Measurements from ENCODE around the gene RGS14. TPM values are rescaled to one million over a fixed set of nuclear protein-coding genes. Genes with fewer than 3 reads are reported as not detected.

Gene RGS14
- total RNA-seq, 1 experiment from 2014 or later: 9.4 TPM

DNA sequence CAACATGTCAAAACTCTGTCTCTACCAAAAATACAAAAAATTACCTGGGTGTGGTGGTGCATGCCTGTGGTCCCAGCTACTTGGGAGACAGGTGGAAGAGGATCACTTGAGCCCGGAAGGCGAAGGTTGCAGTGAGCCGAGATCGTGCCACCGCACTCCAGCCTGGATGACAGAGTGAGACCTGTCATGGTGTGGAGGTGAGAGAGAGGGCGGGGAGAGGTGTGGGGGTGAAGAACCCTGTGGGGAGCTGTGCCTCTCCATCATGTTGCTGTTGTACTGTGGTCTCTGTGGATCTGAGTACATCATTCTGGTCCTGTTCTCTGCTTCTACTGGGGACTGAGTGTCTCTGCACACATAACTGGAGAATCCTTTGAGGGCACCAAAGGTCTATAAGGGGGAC lies 15.2 kb downstream of the RGS14 start:
- ATAC-seq (no peak), DNase-seq (ENCODE audit: low read depth, low spot score) (no peak)
- TF ChIP-seq POLR2A (IDR thresholded peaks at IDR 0.05; ENCODE audit: borderline replicate concordance, extremely low read depth, insufficient read depth, insufficient read length) (no peak), JUND (IDR thresholded peaks at IDR 0.05) (no peak), ELF1 (IDR thresholded peaks at IDR 0.05; ENCODE audit: borderline replicate concordance, low read depth) (no peak), ZNF274 (IDR thresholded peaks at IDR 0.05; ENCODE audit: low read depth, low read length) (no peak), YY1 (IDR thresholded peaks at IDR 0.05; ENCODE audit: extremely low read depth, insufficient replicate concordance, low read depth, low read length) (no peak), RAD21 (IDR thresholded peaks at IDR 0.05; ENCODE audit: low read depth) (no peak), EZH2phosphoT487 (IDR thresholded peaks at IDR 0.05; ENCODE audit: borderline replicate concordance) (no peak), SRF (IDR thresholded peaks at IDR 0.05; ENCODE audit: low read depth) (no peak), TCF7L2 (IDR thresholded peaks at IDR 0.05; ENCODE audit: borderline replicate concordance, extremely low read depth, insufficient read depth, insufficient read length) (no peak), POLR2AphosphoS5 (IDR thresholded peaks at IDR 0.05; ENCODE audit: low read depth, low read length) (no peak), EGR1 (IDR thresholded peaks at IDR 0.05; ENCODE audit: low read depth) (no peak), EZH2 (IDR thresholded peaks at IDR 0.05) (no peak), CBX3 (IDR thresholded peaks at IDR 0.05; ENCODE audit: low read depth) (no peak)
- TF ChIP-seq, protein P1, sequence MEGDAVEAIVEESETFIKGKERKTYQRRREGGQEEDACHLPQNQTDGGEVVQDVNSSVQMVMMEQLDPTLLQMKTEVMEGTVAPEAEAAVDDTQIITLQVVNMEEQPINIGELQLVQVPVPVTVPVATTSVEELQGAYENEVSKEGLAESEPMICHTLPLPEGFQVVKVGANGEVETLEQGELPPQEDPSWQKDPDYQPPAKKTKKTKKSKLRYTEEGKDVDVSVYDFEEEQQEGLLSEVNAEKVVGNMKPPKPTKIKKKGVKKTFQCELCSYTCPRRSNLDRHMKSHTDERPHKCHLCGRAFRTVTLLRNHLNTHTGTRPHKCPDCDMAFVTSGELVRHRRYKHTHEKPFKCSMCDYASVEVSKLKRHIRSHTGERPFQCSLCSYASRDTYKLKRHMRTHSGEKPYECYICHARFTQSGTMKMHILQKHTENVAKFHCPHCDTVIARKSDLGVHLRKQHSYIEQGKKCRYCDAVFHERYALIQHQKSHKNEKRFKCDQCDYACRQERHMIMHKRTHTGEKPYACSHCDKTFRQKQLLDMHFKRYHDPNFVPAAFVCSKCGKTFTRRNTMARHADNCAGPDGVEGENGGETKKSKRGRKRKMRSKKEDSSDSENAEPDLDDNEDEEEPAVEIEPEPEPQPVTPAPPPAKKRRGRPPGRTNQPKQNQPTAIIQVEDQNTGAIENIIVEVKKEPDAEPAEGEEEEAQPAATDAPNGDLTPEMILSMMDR (IDR thresholded peaks at IDR 0.05 in 2 of 3, conservative IDR thresholded peaks at IDR 0.05 in 1 of 3; ENCODE audit: borderline replicate concordance in 1 of 3, insufficient read depth in 1 of 3, low read depth in 2 of 3, low read length in 2 of 3): no peak
- TF ChIP-seq, protein P2, sequence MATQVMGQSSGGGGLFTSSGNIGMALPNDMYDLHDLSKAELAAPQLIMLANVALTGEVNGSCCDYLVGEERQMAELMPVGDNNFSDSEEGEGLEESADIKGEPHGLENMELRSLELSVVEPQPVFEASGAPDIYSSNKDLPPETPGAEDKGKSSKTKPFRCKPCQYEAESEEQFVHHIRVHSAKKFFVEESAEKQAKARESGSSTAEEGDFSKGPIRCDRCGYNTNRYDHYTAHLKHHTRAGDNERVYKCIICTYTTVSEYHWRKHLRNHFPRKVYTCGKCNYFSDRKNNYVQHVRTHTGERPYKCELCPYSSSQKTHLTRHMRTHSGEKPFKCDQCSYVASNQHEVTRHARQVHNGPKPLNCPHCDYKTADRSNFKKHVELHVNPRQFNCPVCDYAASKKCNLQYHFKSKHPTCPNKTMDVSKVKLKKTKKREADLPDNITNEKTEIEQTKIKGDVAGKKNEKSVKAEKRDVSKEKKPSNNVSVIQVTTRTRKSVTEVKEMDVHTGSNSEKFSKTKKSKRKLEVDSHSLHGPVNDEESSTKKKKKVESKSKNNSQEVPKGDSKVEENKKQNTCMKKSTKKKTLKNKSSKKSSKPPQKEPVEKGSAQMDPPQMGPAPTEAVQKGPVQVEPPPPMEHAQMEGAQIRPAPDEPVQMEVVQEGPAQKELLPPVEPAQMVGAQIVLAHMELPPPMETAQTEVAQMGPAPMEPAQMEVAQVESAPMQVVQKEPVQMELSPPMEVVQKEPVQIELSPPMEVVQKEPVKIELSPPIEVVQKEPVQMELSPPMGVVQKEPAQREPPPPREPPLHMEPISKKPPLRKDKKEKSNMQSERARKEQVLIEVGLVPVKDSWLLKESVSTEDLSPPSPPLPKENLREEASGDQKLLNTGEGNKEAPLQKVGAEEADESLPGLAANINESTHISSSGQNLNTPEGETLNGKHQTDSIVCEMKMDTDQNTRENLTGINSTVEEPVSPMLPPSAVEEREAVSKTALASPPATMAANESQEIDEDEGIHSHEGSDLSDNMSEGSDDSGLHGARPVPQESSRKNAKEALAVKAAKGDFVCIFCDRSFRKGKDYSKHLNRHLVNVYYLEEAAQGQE (IDR thresholded peaks at IDR 0.05; ENCODE audit: low read depth): no peak
- TF ChIP-seq, protein P3, sequence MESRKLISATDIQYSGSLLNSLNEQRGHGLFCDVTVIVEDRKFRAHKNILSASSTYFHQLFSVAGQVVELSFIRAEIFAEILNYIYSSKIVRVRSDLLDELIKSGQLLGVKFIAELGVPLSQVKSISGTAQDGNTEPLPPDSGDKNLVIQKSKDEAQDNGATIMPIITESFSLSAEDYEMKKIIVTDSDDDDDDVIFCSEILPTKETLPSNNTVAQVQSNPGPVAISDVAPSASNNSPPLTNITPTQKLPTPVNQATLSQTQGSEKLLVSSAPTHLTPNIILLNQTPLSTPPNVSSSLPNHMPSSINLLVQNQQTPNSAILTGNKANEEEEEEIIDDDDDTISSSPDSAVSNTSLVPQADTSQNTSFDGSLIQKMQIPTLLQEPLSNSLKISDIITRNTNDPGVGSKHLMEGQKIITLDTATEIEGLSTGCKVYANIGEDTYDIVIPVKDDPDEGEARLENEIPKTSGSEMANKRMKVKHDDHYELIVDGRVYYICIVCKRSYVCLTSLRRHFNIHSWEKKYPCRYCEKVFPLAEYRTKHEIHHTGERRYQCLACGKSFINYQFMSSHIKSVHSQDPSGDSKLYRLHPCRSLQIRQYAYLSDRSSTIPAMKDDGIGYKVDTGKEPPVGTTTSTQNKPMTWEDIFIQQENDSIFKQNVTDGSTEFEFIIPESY (IDR thresholded peaks at IDR 0.05; ENCODE audit: extremely low read depth, insufficient replicate concordance, low read length): no peak
- TF ChIP-seq, protein P4, sequence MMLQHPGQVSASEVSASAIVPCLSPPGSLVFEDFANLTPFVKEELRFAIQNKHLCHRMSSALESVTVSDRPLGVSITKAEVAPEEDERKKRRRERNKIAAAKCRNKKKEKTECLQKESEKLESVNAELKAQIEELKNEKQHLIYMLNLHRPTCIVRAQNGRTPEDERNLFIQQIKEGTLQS (IDR thresholded peaks at IDR 0.05): no peak
- Histone ChIP-seq H3K9ac (ENCODE audit: low read length) (no peak overlapping the region), H3K4me2 (ENCODE audit: low read length) (no peak overlapping the region), H3K27me3 (ENCODE audit: insufficient read depth, low read length) (no peaks in the 10 kb centered on the region), H3K4me3 (replicated peaks in 1 of 2; ENCODE audit: low read depth in 1 of 2, low read length in 2 of 2) (no peak overlapping the region), H3K4me1 (ENCODE audit: control insufficient read depth in 1 of 2, insufficient read depth in 2 of 2, low read length in 2 of 2) (peaks cover 14 to 34% of the 10 kb centered on the region in 2 experiments), H3K9me3 (ENCODE audit: control insufficient read depth in 1 of 2, insufficient read depth in 1 of 2, low read depth in 1 of 2, low read length in 2 of 2) (no peaks in the 10 kb centered on the region), H3K9me2 (ENCODE audit: insufficient read depth) (no peaks in the 10 kb centered on the region), H3K27ac (ENCODE audit: low read depth, low read length) (no peak overlapping the region), H3K79me2 (ENCODE audit: insufficient read depth, low read length) (no peaks in the 10 kb centered on the region), H4K20me1 (ENCODE audit: insufficient read depth) (no peaks in the 10 kb centered on the region), H3K36me3 (ENCODE audit: control insufficient read depth in 1 of 2, insufficient read depth in 2 of 2, low read length in 2 of 2) (no peaks in the 10 kb centered on the region), H2AFZ (ENCODE audit: low read depth, low read length, poor library complexity, severe bottlenecking) (no peak overlapping the region)
- BruUV-seq (replicated peaks): no TSS peak
- intact Hi-C loops (cut with micrococcal nuclease): no loop called here
- ChIA-PET CTCF (no interaction called here), RAD21 (ENCODE audit: low non-redundant PET in 1 of 2, low total read pairs in 2 of 2, uncharacterized antibody in 2 of 2, unreplicated experiment in 2 of 2) (no interaction called here), POLR2A (interaction anchor here (1.2 kb wide), 1 partner anchor 17 kb away, joined by 4 read pairs; no protein-coding TSS in a partner anchor)

Data from HCT116 (cell line).